GM23248 (cell line): Measurements from ENCODE around the gene CCBE1.

ENCODE experiments used
- EZH2 ChIP-seq: fragments of 200-600 bp; sonication (generic); IDR thresholded peaks from 2 replicates; pipeline ENCODE4 v1.6.1; 2018; ENCODE audit warnings: antibody characterized with exemption, mild to moderate bottlenecking; ENCODE audit not compliant: insufficient read depth, poor library complexity, severe bottlenecking
- EZH2phosphoT487 ChIP-seq: fragments of 200-600 bp; sonication (generic); IDR thresholded peaks from 2 replicates; pipeline ENCODE4 v1.6.1; 2018; ENCODE audit warnings: antibody characterized with exemption, moderate library complexity, mild to moderate bottlenecking, low read depth; ENCODE audit not compliant: insufficient read depth

- TF ChIP-seq EZH2 (no peak), EZH2phosphoT487 (no peak)
These were observed 217.4 kb downstream of the CCBE1 start for GRCh38 chr18:59479776-59480175.
